Suprapubic skin (tissue), 4 donors: Measurements from ENCODE around the gene KREMEN2.

ENCODE experiments used
- CTCF ChIP-seq, 2 donors: fragments of 200-600 bp in 1 of 2; fragments of 450-650 bp in 1 of 2; sonication (generic) in 1 of 2; IDR thresholded peaks; one replicate each; pipeline ENCODE4 v1.5.1; 2016 to 2019; ENCODE audit warnings: antibody characterized with exemption in 2 of 2, mild to moderate bottlenecking in 1 of 2, moderate library complexity in 1 of 2
- EP300 ChIP-seq: sonication (generic); formaldehyde crosslinking; IDR thresholded peaks from one replicate; pipeline ENCODE4 v1.6.1; 2017; ENCODE audit warnings: antibody characterized with exemption
- POLR2A ChIP-seq, 2 donors: fragments of 450-650 bp; IDR thresholded peaks; one replicate each; pipeline ENCODE4 v1.6.1; 2017; ENCODE audit warnings: antibody characterized with exemption in 2 of 2, mild to moderate bottlenecking in 2 of 2, moderate library complexity in 2 of 2
- POLR2AphosphoS5 ChIP-seq, 3 donors: sonication (generic); formaldehyde crosslinking; IDR thresholded peaks; one replicate each; pipeline ENCODE4 v1.6.1; 2017; ENCODE audit warnings: antibody characterized with exemption in 3 of 3

- no peak for TF ChIP-seq POLR2A (IDR thresholded peaks at IDR 0.05)
- no peak for TF ChIP-seq CTCF (IDR thresholded peaks at IDR 0.05)
- no peak for TF ChIP-seq POLR2AphosphoS5 (IDR thresholded peaks at IDR 0.05)
- no peak for TF ChIP-seq EP300
These were observed 27.6 kb downstream of the KREMEN2 start for GRCh38 chr16:2991566-2992261.
